PC-3 (cell line): ENCODE measurements around the gene DPAGT1.

Experiments used
- EZH2phosphoT487 ChIP-seq: fragments of 300-600 bp; sonication (generic); IDR thresholded peaks from 2 replicates; pipeline ENCODE4 v1.6.1; 2018; ENCODE audit warnings: mild to moderate bottlenecking, antibody characterized with exemption, low read length, borderline replicate concordance
- TF ChIP-seq, protein P1 (sequence below): fragments of 300-600 bp; sonication (generic); conservative IDR thresholded peaks from 2 replicates; pipeline ENCODE4 v1.5.1; 2017; ENCODE audit warnings: antibody characterized with exemption, low read depth, mild to moderate bottlenecking, low read length

DNA sequence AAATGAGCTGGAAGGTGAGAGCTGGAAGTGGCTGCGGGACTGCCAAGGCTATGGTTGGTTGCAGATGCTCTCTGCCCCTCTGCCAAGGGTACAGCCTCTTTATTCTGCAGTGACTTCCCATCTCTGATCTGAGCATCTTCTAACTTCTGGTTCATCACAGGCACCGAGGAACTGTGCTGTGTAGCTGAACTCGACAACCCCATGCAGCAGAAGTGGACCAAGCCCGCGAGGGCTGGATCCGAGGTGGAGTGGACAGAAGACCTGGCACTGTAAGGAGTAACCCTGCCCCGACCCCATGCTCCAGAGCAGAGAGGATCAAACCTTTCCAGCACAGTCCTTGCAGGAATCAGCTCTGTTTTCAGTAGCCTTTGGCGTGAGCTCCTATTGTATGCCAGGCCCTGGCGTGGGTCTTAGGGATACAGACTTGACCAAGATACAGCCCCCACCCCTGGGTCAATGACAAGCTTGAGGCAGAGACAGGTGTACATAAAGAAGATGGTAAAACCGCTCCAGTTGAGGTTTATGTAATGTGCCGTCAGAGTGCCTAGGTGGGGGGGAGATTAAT lies 9.8 kb upstream of the DPAGT1 start:
- TF ChIP-seq, protein P1, sequence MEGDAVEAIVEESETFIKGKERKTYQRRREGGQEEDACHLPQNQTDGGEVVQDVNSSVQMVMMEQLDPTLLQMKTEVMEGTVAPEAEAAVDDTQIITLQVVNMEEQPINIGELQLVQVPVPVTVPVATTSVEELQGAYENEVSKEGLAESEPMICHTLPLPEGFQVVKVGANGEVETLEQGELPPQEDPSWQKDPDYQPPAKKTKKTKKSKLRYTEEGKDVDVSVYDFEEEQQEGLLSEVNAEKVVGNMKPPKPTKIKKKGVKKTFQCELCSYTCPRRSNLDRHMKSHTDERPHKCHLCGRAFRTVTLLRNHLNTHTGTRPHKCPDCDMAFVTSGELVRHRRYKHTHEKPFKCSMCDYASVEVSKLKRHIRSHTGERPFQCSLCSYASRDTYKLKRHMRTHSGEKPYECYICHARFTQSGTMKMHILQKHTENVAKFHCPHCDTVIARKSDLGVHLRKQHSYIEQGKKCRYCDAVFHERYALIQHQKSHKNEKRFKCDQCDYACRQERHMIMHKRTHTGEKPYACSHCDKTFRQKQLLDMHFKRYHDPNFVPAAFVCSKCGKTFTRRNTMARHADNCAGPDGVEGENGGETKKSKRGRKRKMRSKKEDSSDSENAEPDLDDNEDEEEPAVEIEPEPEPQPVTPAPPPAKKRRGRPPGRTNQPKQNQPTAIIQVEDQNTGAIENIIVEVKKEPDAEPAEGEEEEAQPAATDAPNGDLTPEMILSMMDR: no peak
- TF ChIP-seq EZH2phosphoT487: no peak
